Ishikawa (cell line): Measurements from ENCODE around the gene MCUB.

Source experiments
- CEBPB ChIP-seq: IDR thresholded peaks from 2 replicates; pipeline ENCODE4 v1.6.1; 2012
- CREB1 ChIP-seq: IDR thresholded peaks from 2 replicates; pipeline ENCODE4 v1.6.1; 2012; ENCODE audit warnings: low read depth
- RAD21 ChIP-seq: IDR thresholded peaks from 2 replicates; pipeline ENCODE4 v1.6.1; 2012; ENCODE audit warnings: low read depth
- TAF1 ChIP-seq: IDR thresholded peaks from 2 replicates; pipeline ENCODE4 v1.6.1; 2012; ENCODE audit warnings: low read depth, mild to moderate bottlenecking
- TF ChIP-seq, protein P1 (sequence below): IDR thresholded peaks from 2 replicates; pipeline ENCODE4 v1.6.1; 2012; ENCODE audit warnings: low read depth, mild to moderate bottlenecking

GRCh38 chr4:109708990-109709389, 148.9 kb downstream of the MCUB start:
- TF ChIP-seq, protein P1, sequence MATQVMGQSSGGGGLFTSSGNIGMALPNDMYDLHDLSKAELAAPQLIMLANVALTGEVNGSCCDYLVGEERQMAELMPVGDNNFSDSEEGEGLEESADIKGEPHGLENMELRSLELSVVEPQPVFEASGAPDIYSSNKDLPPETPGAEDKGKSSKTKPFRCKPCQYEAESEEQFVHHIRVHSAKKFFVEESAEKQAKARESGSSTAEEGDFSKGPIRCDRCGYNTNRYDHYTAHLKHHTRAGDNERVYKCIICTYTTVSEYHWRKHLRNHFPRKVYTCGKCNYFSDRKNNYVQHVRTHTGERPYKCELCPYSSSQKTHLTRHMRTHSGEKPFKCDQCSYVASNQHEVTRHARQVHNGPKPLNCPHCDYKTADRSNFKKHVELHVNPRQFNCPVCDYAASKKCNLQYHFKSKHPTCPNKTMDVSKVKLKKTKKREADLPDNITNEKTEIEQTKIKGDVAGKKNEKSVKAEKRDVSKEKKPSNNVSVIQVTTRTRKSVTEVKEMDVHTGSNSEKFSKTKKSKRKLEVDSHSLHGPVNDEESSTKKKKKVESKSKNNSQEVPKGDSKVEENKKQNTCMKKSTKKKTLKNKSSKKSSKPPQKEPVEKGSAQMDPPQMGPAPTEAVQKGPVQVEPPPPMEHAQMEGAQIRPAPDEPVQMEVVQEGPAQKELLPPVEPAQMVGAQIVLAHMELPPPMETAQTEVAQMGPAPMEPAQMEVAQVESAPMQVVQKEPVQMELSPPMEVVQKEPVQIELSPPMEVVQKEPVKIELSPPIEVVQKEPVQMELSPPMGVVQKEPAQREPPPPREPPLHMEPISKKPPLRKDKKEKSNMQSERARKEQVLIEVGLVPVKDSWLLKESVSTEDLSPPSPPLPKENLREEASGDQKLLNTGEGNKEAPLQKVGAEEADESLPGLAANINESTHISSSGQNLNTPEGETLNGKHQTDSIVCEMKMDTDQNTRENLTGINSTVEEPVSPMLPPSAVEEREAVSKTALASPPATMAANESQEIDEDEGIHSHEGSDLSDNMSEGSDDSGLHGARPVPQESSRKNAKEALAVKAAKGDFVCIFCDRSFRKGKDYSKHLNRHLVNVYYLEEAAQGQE = no peak
- no peak for TF ChIP-seq RAD21
- TF ChIP-seq CREB1 = no peak
- TF ChIP-seq TAF1 = no peak
- no peak for TF ChIP-seq CEBPB
